OCI-LY7 (cell line): Measurements from ENCODE around the gene HPSE2. TPM values are rescaled to one million over a fixed set of nuclear protein-coding genes. Genes with fewer than 3 reads are reported as not detected.

Experiments
- BruUV-seq: library from RNA; stranded (reverse); fragments of 400-500 nt; replicated peaks from 2 replicates; lab custom pipeline; 2021; lab: Mats Ljungman, UMichigan
- CTCF ChIA-PET: fragments of 300-600 bp; sonication (Branson Sonifier 250); formaldehyde crosslinking; loops from one replicate; lab custom pipeline; 2022; ENCODE audit warnings: antibody characterized with exemption; ENCODE audit not compliant: unreplicated experiment; lab: Charles Lee
- POLR2A ChIA-PET: fragments of 300-600 bp; sonication (Branson Sonifier 250); formaldehyde crosslinking; loops from one replicate; lab custom pipeline; 2022; ENCODE audit warnings: antibody characterized with exemption; lab: Charles Lee
- DNase-seq: peaks from one replicate; pipeline ENCODE4 v3.0.0-alpha.2; 2015; ENCODE audit warnings: low spot score
- H2AFZ ChIP-seq: fragments of 200-600 bp; sonication (generic), shearing (Covaris generic); 2 replicates; pipeline ENCODE4 v1.6.1; 2014; ENCODE audit warnings: mild to moderate bottlenecking, antibody characterized with exemption, low read length, moderate library complexity
- H3K27ac ChIP-seq: fragments of 200-600 bp; sonication (generic); 2 replicates; pipeline ENCODE4 v1.5.1; 2014; ENCODE audit warnings: mixed run types, low read depth, mild to moderate bottlenecking, moderate library complexity, low read length, inconsistent platforms; ENCODE audit not compliant: poor library complexity, severe bottlenecking
- H3K36me3 ChIP-seq: fragments of 200-600 bp; sonication (generic); 2 replicates; pipeline ENCODE4 v1.6.1; 2014; ENCODE audit warnings: mild to moderate bottlenecking, antibody characterized with exemption, low read length, moderate library complexity, mixed read lengths; ENCODE audit not compliant: insufficient read depth
- H3K4me1 ChIP-seq: fragments of 200-600 bp; sonication (generic); 2 replicates; pipeline ENCODE4 v1.5.1; 2014; ENCODE audit warnings: mild to moderate bottlenecking, low read length; ENCODE audit not compliant: insufficient read depth, poor library complexity, severe bottlenecking
- H3K4me2 ChIP-seq: fragments of 200-600 bp; sonication (generic); 2 replicates; pipeline ENCODE4 v1.6.1; 2014; ENCODE audit warnings: mild to moderate bottlenecking, low read length
- H3K4me3 ChIP-seq: fragments of 200-600 bp; sonication (generic); 2 replicates; pipeline ENCODE4 v1.5.1; 2014; ENCODE audit warnings: mild to moderate bottlenecking, low read depth, low read length; ENCODE audit not compliant: poor library complexity, severe bottlenecking
- H3K79me2 ChIP-seq: fragments of 200-600 bp; sonication (generic); 2 replicates; pipeline ENCODE4 v1.6.1; 2016; ENCODE audit warnings: low read depth, mild to moderate bottlenecking, low read length, moderate library complexity, mixed read lengths; ENCODE audit not compliant: insufficient read depth
- H3K9me2 ChIP-seq: fragments of 200-600 bp; sonication (generic); 2 replicates; pipeline ENCODE4 v1.6.1; 2016; ENCODE audit warnings: mild to moderate bottlenecking, low read length, mixed read lengths; ENCODE audit not compliant: insufficient read depth
- H3K9me3 ChIP-seq: fragments of 200-600 bp; sonication (generic); 2 replicates; pipeline ENCODE4 v1.6.1; 2014; ENCODE audit warnings: mild to moderate bottlenecking, mixed run types, low read length, mixed read lengths
- H4K20me1 ChIP-seq: fragments of 200-600 bp; sonication (generic); 2 replicates; pipeline ENCODE4 v1.6.1; 2014; ENCODE audit warnings: mild to moderate bottlenecking, antibody characterized with exemption, low read length, moderate library complexity, mixed read lengths; ENCODE audit not compliant: insufficient read depth
- CTCF ChIP-seq: fragments of 200-600 bp; sonication (generic); conservative IDR thresholded peaks from 2 replicates; pipeline ENCODE4 v1.5.1; 2014; ENCODE audit warnings: mild to moderate bottlenecking, antibody characterized with exemption, low read length, moderate library complexity, mixed read lengths
- EZH2phosphoT487 ChIP-seq: fragments of 200-600 bp; sonication (generic); IDR thresholded peaks from 2 replicates; pipeline ENCODE4 v1.6.1; 2018; ENCODE audit warnings: low read depth, borderline replicate concordance, mild to moderate bottlenecking, mixed run types, antibody characterized with exemption, low read length, moderate library complexity, mixed read lengths
- intact Hi-C: fragments of 100-400 bp; cut with micrococcal nuclease; formaldehyde crosslinking; loops from one replicate; pipeline ENCODE4 v1.10.0; 2022; ENCODE audit not compliant: unreplicated experiment
- total RNA-seq, 2 experiments: library from RNA; depleted of rRNA in 1 of 2; stranded (reverse); fragments of >200 nt in 1 of 2; shearing (Covaris generic) in 1 of 2; gene quantifications; 2 replicates each; pipeline ENCODE4 v1.2.3, GENCODE V29; 2014 to 2022

Gene HPSE2
- total RNA-seq, 2 experiments from 2014 or later, result not detected

GRCh38 chr10:98453729-98454128 lies 781.9 kb downstream of the HPSE2 start:
- ChIA-PET POLR2A (no interaction called here), CTCF (no interaction called here)
- intact Hi-C loops, result no loop called here
- H3K4me3 ChIP-seq, result no peak overlapping the region
- no peak overlapping the region for H3K27ac ChIP-seq
- H4K20me1 ChIP-seq, result no peaks in the 10 kb centered on the region
- no peaks in the 10 kb centered on the region for H3K36me3 ChIP-seq
- no peak overlapping the region for H2AFZ ChIP-seq
- DNase-seq, result no peak
- H3K9me2 ChIP-seq, result no peaks in the 10 kb centered on the region
- no TSS peak for BruUV-seq
- 0 out of 2 replicates have a peak, but pooled peaks cover 5% of the 10 kb centered on the region for H3K9me3 ChIP-seq
- no peaks in the 10 kb centered on the region for H3K4me1 ChIP-seq
- H3K4me2 ChIP-seq, result no peak overlapping the region
- H3K79me2 ChIP-seq, result no peaks in the 10 kb centered on the region
- no peak for TF ChIP-seq CTCF

- Histone ChIP-seq H3K4me3 (no peak overlapping the region), H3K9me3 (0 out of 2 replicates have a peak, but pooled peaks cover 5% of the 10 kb centered on the region), H3K4me1 (peaks cover 8% of the 10 kb centered on the region), H3K4me2 (no peak overlapping the region), H2AFZ (no peak overlapping the region), H3K79me2 (peaks cover 4% of the 10 kb centered on the region; the same call in 1 of the 2 replicates), H3K36me3 (no peaks in the 10 kb centered on the region), H4K20me1 (no peaks in the 10 kb centered on the region), H3K27ac (no peak overlapping the region), H3K9me2 (no peaks in the 10 kb centered on the region)
- TF ChIP-seq CTCF (no peak), EZH2phosphoT487 (no peak)
- DNase-seq, result no peak
- intact Hi-C loops, result no loop called here
- CTCF ChIA-PET, result no interaction called here
- no TSS peak for BruUV-seq
- POLR2A ChIA-PET, result no interaction called here
These were observed 785.0 kb downstream of the HPSE2 start for GRCh38 chr10:98450618-98451017.

- Histone ChIP-seq H3K27ac (no peak overlapping the region), H3K4me3 (no peak overlapping the region), H3K9me2 (no peaks in the 10 kb centered on the region), H3K4me2 (no peak overlapping the region), H3K4me1 (peaks cover 21% of the 10 kb centered on the region), H3K79me2 (peaks cover 5% of the 10 kb centered on the region; the same call in 1 of the 2 replicates), H3K36me3 (peaks cover 10% of the 10 kb centered on the region), H4K20me1 (no peaks in the 10 kb centered on the region), H2AFZ (no peak overlapping the region), H3K9me3 (0 out of 2 replicates have a peak, but pooled peaks cover 5% of the 10 kb centered on the region)
- no peak for DNase-seq
- no TSS peak for BruUV-seq
- intact Hi-C loops, result no loop called here
- POLR2A ChIA-PET, result no interaction called here
- CTCF ChIA-PET, result no interaction called here
- no peak for TF ChIP-seq CTCF
- no peak for TF ChIP-seq EZH2phosphoT487
These were observed 786.4 kb downstream of the HPSE2 start for GRCh38 chr10:98449287-98449686.
